Measurements from ENCODE around the gene GLRA3. TPM values are rescaled to one million over a fixed set of nuclear protein-coding genes. Genes with fewer than 3 reads are reported as not detected.

GLRA3 gene
- total and polyA plus RNA-seq, 2 of the 8 experiments (the other 6 are each of a cell fraction or from before 2014, with no cell fraction given): 0.02 TPM; not detected in 1

DNA sequence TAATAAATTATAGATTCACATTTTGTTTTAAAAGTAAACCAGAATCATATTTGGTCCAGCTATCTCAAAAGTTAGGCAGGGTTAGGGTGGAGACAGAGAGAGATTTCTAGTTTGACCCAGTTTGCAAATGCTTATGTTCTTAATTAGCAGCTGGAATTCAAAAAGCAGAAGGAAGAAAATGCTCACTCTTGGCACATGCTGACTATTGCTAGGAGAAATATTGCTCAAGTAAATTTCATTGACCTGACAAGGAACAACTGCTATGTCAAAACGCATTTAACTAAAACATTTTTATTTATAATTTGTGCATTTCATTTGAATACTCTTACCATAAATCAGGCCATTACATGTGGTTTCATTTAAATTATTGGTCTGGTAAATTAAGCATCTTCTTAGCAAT, 131.8 kb downstream of the GLRA3 start (continued):
- TF ChIP-seq CHD7 (IDR thresholded peaks at IDR 0.05; ENCODE audit: insufficient replicate concordance, low read length): no peak
- TF ChIP-seq RXRA (IDR thresholded peaks at IDR 0.05; ENCODE audit: insufficient read depth, low read depth, low read length): no peak
- TF ChIP-seq RBBP5 (IDR thresholded peaks at IDR 0.05; ENCODE audit: borderline replicate concordance, low read depth, low read length): no peak

All from H1 (cell line).